Measurements from ENCODE around the gene NEDD9.

Gene NEDD9

GRCh38 chr6:11144393-11144851, 88.0 kb downstream of the NEDD9 start:
- DNase-seq (ENCODE audit: low read depth, low spot score), result no peak

GRCh38 chr6:11143394-11144371, 88.8 kb downstream of the NEDD9 start:
- peak; percentile 36 for DNase-seq (ENCODE audit: low read depth, low spot score)

- no peak for DNase-seq (ENCODE audit: low read depth, low spot score)
Measured at GRCh38 chr6:11142296-11143027, 90.0 kb downstream of the NEDD9 start.

GRCh38 chr6:11141295-11141694, 91.2 kb downstream of the NEDD9 start:
- no peak for DNase-seq (ENCODE audit: low read depth, low spot score)

- no peak for DNase-seq (ENCODE audit: low read depth, low spot score)
Measured at GRCh38 chr6:11140056-11140455, 92.4 kb downstream of the NEDD9 start.

GRCh38 chr6:11139051-11139960, 93.2 kb downstream of the NEDD9 start:
- no peak for DNase-seq (ENCODE audit: low read depth, low spot score)

- DNase-seq (ENCODE audit: low read depth, low spot score), result no peak
Measured at GRCh38 chr6:11136809-11137208, 95.7 kb downstream of the NEDD9 start.
